ENCODE measurements around the gene BPIFB1. TPM values are rescaled to one million over a fixed set of nuclear protein-coding genes. Genes with fewer than 3 reads are reported as not detected.

The BPIFB1 gene
- total and polyA plus RNA-seq, 2 donors (not counting 1 experiment from before 2014, with no cell fraction given): not detected

GRCh38 chr20:33348136-33348937 is 65.3 kb downstream of the BPIFB1 start:
- Histone ChIP-seq H4K20me1 (ENCODE audit: control insufficient read depth, extremely low read depth, insufficient read depth, low read length) (peaks cover 2% of the 10 kb centered on the region), H2AFZ (ENCODE audit: low read length) (no peak overlapping the region), H3K79me2 (ENCODE audit: control insufficient read depth, insufficient read depth, low read length) (no peaks in the 10 kb centered on the region), H3K4me3 (replicated peaks in 1 of 4; ENCODE audit: control extremely low read depth in 1 of 4, insufficient read depth in 1 of 4, low read depth in 3 of 4, low read length in 4 of 4) (no peak overlapping the region), H3K4me1 (ENCODE audit: control insufficient read depth, extremely low read depth, insufficient read depth, low read length) (no peaks in the 10 kb centered on the region), H3K4me2 (ENCODE audit: extremely low read depth, insufficient read depth, low read length) (no peak overlapping the region), H3K9me3 (ENCODE audit: control insufficient read depth, insufficient read depth, low read depth, low read length) (no peaks in the 10 kb centered on the region), H3K9ac (ENCODE audit: insufficient read depth, low read length) (no peak overlapping the region), H3K36me3 (ENCODE audit: control insufficient read depth, insufficient read depth, low read length) (no peaks in the 10 kb centered on the region), H3K27me3 (ENCODE audit: control insufficient read depth, insufficient read depth, low read length) (no peaks in the 10 kb centered on the region), H3K27ac (ENCODE audit: insufficient read depth, low read length) (no peak overlapping the region)
- no peak for DNase-seq (ENCODE audit: low read depth in 2 of 2)
- TF ChIP-seq CTCF (conservative IDR thresholded peaks at IDR 0.05 in 1 of 2, IDR thresholded peaks at IDR 0.05 in 1 of 2; ENCODE audit: low read depth in 1 of 2, low read length in 2 of 2) (no peak), EZH2 (IDR thresholded peaks at IDR 0.05; ENCODE audit: low read length, missing control alignments) (no peak)

GRCh38 chr20:33349493-33349892 is 66.5 kb downstream of the BPIFB1 start:
- Histone ChIP-seq H2AFZ (ENCODE audit: low read length) (no peak overlapping the region), H3K9ac (ENCODE audit: insufficient read depth, low read length) (no peak overlapping the region), H3K9me3 (ENCODE audit: control insufficient read depth, insufficient read depth, low read depth, low read length) (no peaks in the 10 kb centered on the region), H3K4me1 (ENCODE audit: control insufficient read depth, extremely low read depth, insufficient read depth, low read length) (no peaks in the 10 kb centered on the region), H3K27ac (ENCODE audit: insufficient read depth, low read length) (no peak overlapping the region), H3K79me2 (ENCODE audit: control insufficient read depth, insufficient read depth, low read length) (no peaks in the 10 kb centered on the region), H3K4me2 (ENCODE audit: extremely low read depth, insufficient read depth, low read length) (no peak overlapping the region), H4K20me1 (ENCODE audit: control insufficient read depth, extremely low read depth, insufficient read depth, low read length) (peaks cover 2% of the 10 kb centered on the region), H3K36me3 (ENCODE audit: control insufficient read depth, insufficient read depth, low read length) (no peaks in the 10 kb centered on the region), H3K27me3 (ENCODE audit: control insufficient read depth, insufficient read depth, low read length) (no peaks in the 10 kb centered on the region), H3K4me3 (replicated peaks in 1 of 4; ENCODE audit: control extremely low read depth in 1 of 4, insufficient read depth in 1 of 4, low read depth in 3 of 4, low read length in 4 of 4) (no peak overlapping the region)
- TF ChIP-seq EZH2 (IDR thresholded peaks at IDR 0.05; ENCODE audit: low read length, missing control alignments) (no peak), CTCF (conservative IDR thresholded peaks at IDR 0.05 in 1 of 2, IDR thresholded peaks at IDR 0.05 in 1 of 2; ENCODE audit: low read depth in 1 of 2, low read length in 2 of 2) (no peak)
- no peak for DNase-seq (ENCODE audit: low read depth in 2 of 2)

- TF ChIP-seq EZH2 (IDR thresholded peaks at IDR 0.05; ENCODE audit: low read length, missing control alignments): no peak
- TF ChIP-seq CTCF (conservative IDR thresholded peaks at IDR 0.05 in 1 of 2, IDR thresholded peaks at IDR 0.05 in 1 of 2; ENCODE audit: low read depth in 1 of 2, low read length in 2 of 2): no peak
- peak in 1 of 2 donors; percentile 3 for DNase-seq (ENCODE audit: low read depth in 2 of 2)
- no peaks in the 10 kb centered on the region for H3K79me2 ChIP-seq (ENCODE audit: control insufficient read depth, insufficient read depth, low read length)
- no peak overlapping the region for H2AFZ ChIP-seq (ENCODE audit: low read length)
- no peak overlapping the region for H3K27ac ChIP-seq (ENCODE audit: insufficient read depth, low read length)
- no peaks in the 10 kb centered on the region for H3K27me3 ChIP-seq (ENCODE audit: control insufficient read depth, insufficient read depth, low read length)
- no peaks in the 10 kb centered on the region for H3K9me3 ChIP-seq (ENCODE audit: control insufficient read depth, insufficient read depth, low read depth, low read length)
- no peak overlapping the region for H3K4me2 ChIP-seq (ENCODE audit: extremely low read depth, insufficient read depth, low read length)
- H3K4me3 ChIP-seq (replicated peaks in 1 of 4; ENCODE audit: control extremely low read depth in 1 of 4, insufficient read depth in 1 of 4, low read depth in 3 of 4, low read length in 4 of 4): no peak overlapping the region
- no peak overlapping the region for H3K9ac ChIP-seq (ENCODE audit: insufficient read depth, low read length)
- H4K20me1 ChIP-seq (ENCODE audit: control insufficient read depth, extremely low read depth, insufficient read depth, low read length): peaks cover 2% of the 10 kb centered on the region
- H3K36me3 ChIP-seq (ENCODE audit: control insufficient read depth, insufficient read depth, low read length): peaks cover 2% of the 10 kb centered on the region
- no peaks in the 10 kb centered on the region for H3K4me1 ChIP-seq (ENCODE audit: control insufficient read depth, extremely low read depth, insufficient read depth, low read length)
Measured at GRCh38 chr20:33351696-33352095, 68.7 kb downstream of the BPIFB1 start.

All from fibroblast of lung (primary cell).